ENCODE measurements around the gene MDM4. TPM values are rescaled to one million over a fixed set of nuclear protein-coding genes. Genes with fewer than 3 reads are reported as not detected.
"Not testable (repeated sequence)": the region's sequence is repeated elsewhere in the genome, so short reads cannot be mapped to it uniquely, and the experiment has no call there.

Gene MDM4
- polyA plus RNA-seq, 1 donor: 82.9 TPM

GRCh38 chr1:204511366-204511765 lies 4.8 kb upstream of the MDM4 start:
- no peak for DNase-seq

DNA sequence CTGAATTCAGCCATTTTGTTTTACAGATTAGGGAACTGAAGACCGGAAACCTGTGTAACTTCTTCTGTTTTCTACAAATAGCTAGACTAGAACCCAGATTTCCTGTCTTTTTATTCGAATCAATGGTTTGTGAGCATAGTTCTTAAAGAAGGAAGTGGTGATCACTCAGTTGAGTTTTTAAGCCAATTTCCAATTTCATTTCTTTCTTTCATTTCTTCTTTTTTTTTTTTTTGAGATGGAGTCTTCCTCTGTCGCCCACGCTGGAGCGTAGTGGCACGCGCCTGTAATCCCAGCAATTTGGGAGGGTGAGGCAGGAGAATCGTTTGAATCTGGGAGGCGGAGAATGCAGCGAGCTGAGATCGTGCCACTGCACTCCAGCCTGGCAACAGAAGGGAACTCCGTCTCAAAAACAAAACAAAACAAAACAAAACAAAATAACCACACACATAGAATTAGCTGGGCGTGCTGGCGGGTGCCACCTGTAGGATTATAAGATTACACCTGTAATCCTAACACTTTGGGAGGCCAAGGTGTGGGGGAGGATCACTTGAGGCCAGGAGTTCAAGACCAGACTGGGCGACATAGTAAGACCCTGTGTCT lies 3.0 kb upstream of the MDM4 start:
- no peak for DNase-seq

DNA sequence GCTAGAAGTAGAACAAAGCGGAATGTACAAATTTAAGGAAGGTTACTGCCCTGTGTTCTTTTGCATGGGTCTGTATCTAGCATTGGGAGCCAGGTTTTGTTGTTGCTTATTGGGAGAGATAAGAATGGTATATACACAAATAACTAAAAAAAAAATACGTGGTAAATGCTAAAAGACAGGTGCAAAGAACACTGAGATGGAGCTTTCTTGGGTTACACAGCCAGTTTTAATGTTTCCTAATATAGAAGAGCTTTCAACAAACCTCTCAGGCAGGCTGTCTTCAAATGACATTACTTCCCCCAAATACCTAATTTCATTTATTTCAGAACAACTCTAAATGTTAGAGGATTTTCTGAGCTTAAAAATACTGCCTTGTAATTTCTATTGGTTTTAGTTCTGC lies 1.4 kb upstream of the MDM4 start:
- no peak for DNase-seq

DNA sequence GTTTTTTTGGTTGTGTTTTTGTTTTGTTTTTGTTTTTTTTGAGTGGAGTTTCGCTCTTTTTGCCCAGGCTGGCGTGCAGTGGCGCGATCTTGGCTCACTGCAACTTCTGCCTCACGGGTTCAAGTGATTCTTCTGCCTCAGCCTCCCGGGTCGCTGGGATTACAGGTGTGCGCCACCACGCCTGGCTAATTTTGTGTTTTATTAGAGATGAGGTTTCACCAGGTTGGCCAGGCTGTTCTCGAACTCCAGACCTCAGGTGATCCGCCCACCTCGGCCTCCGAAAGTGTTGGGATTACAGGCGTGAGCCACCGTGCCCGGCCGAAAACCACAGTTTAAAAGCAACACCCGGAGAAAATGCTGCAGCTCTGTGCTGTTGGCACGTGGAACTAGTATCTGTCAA lies 1.2 kb downstream of the MDM4 start:
- DNase-seq: not testable (repeated sequence)

- no peak for DNase-seq
These were observed 4.9 kb downstream of the MDM4 start for GRCh38 chr1:204520834-204521709.

DNA sequence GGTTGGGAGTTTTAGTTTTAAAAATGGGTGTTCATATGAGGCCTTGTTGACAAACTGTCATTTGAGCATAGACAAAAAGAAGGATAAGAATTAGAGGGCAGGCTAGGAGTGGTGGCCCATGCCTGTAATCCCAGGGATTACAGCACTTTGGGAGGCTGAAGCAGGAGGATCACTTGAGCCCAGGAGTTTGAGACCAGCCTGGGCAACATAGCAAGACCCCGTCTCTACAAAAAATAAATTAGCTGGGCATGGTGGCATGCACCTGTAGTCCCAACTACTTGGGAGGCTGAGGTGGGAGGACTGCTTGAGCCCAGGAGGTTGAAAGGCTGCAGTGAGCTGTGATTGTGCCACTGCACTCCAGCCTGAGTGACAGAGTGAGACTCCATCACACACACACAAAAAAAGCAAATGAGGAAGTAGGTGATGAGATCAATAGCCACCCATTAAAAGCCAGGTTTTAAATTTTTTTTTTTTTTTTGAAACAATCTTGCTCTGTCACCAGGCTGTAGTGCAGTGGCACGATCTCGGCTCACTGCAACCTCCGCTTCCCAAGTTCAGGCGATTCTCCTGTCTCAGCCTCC lies 5.8 kb downstream of the MDM4 start:
- not testable (repeated sequence) for DNase-seq

GRCh38 chr1:204523605-204524215 lies 7.5 kb downstream of the MDM4 start:
- DNase-seq: no peak

- no peak for DNase-seq
These were observed 8.8 kb downstream of the MDM4 start for GRCh38 chr1:204524986-204525385.

DNA sequence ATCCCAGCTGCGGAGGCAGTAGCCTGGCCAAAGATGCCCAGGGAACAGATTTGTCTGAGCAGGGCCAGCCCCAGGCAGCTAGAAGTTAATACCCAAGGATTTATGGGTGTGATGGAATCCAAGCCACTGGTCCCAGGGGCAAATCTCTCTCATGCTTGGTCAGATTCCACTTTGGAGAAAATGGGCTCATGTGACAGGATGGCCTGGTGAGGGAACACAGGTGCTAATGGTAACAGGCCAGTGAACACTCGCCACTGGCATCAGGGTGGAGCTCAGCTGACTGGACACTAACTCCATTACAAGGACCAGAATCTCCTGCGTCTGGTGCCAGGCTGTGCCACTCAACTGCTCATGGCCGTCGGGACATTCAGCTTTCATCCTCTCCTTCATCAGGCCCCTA lies 12.0 kb downstream of the MDM4 start:
- DNase-seq: no peak

- no peak for DNase-seq
These were observed 12.5 kb downstream of the MDM4 start for GRCh38 chr1:204528677-204529076.

- no peak for DNase-seq
These were observed 13.2 kb downstream of the MDM4 start for GRCh38 chr1:204529371-204529895.

DNA sequence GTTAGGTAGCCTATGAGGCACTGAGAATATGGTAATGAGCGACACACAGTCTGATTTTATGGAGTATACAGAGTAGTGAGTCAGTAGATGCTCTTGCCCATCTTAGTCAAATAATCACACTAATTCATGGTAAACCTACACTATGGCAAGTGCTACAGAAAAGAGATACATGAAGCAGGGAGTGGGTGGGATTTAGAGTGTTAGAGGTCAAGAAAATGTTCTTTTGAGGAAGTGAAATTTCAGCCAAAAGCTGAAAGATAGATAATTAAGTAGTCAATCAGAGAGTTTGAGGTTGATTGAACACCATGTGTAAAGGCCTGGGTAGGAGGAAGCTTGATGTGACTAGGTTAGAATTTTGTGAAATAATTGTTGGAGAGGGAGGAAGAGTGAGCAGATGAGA lies 14.7 kb downstream of the MDM4 start:
- no peak for DNase-seq

DNA sequence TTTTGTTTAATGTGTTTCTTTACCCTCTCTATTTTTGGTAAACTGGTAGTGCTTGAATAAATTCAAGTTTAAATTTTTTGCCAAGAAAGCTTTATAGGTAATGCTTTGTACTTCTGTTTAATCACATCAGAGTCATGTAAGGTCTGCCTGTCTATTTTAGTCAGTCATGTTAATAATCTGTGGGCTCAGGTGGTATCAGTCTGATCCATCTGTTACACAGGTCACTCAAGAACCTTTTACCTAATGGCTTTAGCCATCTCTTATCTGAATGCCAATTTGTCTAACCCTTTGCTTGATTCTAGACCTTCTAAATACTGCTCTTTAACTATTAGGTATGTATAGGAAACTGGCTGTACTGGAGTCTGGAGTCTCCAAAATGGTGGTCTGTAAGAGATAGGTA lies 16.6 kb downstream of the MDM4 start:
- no peak for DNase-seq

- no peak for DNase-seq
These were observed 25.4 kb downstream of the MDM4 start for GRCh38 chr1:204541626-204542025.

- no peak for DNase-seq
These were observed 28.1 kb downstream of the MDM4 start for GRCh38 chr1:204544321-204544720.

DNA sequence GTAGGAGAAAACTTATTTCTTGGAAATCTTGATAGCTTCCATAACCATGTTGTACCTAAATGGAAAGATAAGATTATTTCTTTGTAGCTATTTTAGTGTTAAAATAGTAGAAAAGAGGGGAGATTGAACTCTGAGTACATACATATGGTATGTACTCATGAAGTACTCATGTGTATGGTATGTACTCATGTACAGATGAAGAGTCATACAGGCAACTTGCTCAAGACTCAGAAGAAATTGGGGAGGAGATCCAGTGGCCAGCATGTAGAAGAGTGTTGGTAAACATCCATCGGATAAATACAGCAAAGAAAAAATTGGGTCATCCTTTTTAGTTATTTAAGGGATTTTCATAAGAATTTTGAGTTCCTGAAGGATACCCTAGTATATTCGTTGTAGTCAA lies 29.0 kb downstream of the MDM4 start:
- no peak for DNase-seq

GRCh38 chr1:204545881-204546280 lies 29.7 kb downstream of the MDM4 start:
- DNase-seq: no peak

DNA sequence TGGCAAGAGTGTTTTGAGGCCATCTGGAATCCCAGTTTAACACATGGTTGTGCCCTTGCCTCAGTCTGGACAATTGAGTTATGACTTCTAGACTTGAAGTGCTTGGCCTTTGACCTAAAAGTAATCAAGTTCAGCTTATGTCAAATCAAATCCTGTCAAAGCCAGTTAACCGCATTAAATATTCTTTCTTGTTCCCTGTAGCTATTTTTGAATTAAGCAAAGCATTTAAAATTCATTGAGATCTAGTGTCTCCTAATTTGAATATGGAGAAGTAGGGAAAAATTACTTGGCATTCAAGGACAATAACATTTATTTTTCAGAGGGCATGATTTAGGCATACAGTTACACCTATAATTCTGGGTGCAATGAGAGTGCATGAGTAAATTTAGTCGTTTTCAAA lies 32.1 kb downstream of the MDM4 start:
- DNase-seq: no peak

DNA sequence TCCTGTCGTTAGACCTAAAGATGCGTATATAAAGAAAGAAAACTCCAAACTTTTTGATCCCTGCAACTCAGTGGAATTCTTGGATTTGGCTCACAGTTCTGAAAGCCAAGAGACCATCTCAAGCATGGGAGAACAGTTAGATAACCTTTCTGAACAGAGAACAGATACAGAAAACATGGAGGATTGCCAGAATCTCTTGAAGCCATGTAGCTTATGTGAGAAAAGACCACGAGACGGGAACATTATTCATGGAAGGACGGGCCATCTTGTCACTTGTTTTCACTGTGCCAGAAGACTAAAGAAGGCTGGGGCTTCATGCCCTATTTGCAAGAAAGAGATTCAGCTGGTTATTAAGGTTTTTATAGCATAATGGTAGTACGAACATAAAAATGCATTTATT lies 33.1 kb downstream of the MDM4 start:
- no peak for DNase-seq

- no peak for DNase-seq
These were observed 34.7 kb downstream of the MDM4 start for GRCh38 chr1:204550926-204551325.

GRCh38 chr1:204556458-204557052 lies 40.3 kb downstream of the MDM4 start:
- no peak for DNase-seq

- DNase-seq: no peak
These were observed 42.3 kb downstream of the MDM4 start for GRCh38 chr1:204558467-204558866.
